Activated B cell treated with CpG ODN at 0.5 μM for 24 hours (primary cell): Measurements from ENCODE around the gene CDK5R2. TPM values are rescaled to one million over a fixed set of nuclear protein-coding genes. Genes with fewer than 3 reads are reported as not detected.

Experiments
- ATAC-seq: fragments of 200-7000 bp; cut with Tn5 transposase; one replicate; pipeline ENCODE4 v1.10.0; 2021; ENCODE audit warnings: low read depth, mild to moderate bottlenecking, moderate library complexity
- CTCF ChIA-PET: fragments of 350-600 bp; sonication (Branson Sonifier 250); formaldehyde crosslinking; loops from one replicate; lab custom pipeline; 2021; ENCODE audit warnings: antibody characterized with exemption; lab: Charles Lee
- POLR2A ChIA-PET: fragments of 350-600 bp; sonication (Branson Sonifier 250); formaldehyde crosslinking; loops from one replicate; lab custom pipeline; 2021; ENCODE audit warnings: antibody characterized with exemption; lab: Charles Lee
- DNase-seq: peaks from one replicate; pipeline ENCODE4 v3.0.0; 2022
- H3K27ac Mint-ChIP-seq: one replicate; pipeline ENCODE4 v1.8.0; 2020; ENCODE audit warnings: mixed read lengths
- H3K27me3 Mint-ChIP-seq: one replicate; pipeline ENCODE4 v1.8.0; 2021; ENCODE audit warnings: mixed read lengths
- H3K36me3 Mint-ChIP-seq: one replicate; pipeline ENCODE4 v1.8.0; 2021; ENCODE audit warnings: low read depth, mixed read lengths
- H3K4me1 Mint-ChIP-seq: one replicate; pipeline ENCODE4 v1.8.0; 2021; ENCODE audit warnings: mixed read lengths
- H3K4me3 Mint-ChIP-seq: one replicate; pipeline ENCODE4 v1.8.0; 2020; ENCODE audit warnings: mild to moderate bottlenecking, mixed read lengths
- H3K9me3 Mint-ChIP-seq: one replicate; pipeline ENCODE4 v1.8.0; 2020; ENCODE audit warnings: mixed read lengths
- intact Hi-C: fragments of 100-400 bp; cut with micrococcal nuclease; formaldehyde crosslinking; loops from one replicate; pipeline ENCODE4 v1.15.1; 2024
- total RNA-seq: library from RNA; stranded (reverse); gene quantifications from 2 replicates; pipeline ENCODE4 v1.2.3, GENCODE V29; 2022
- TF ChIP-seq, protein P1 (sequence below): fragments of 200-600 bp; IDR thresholded peaks from one replicate; pipeline ENCODE4 v1.8.0; 2022; ENCODE audit warnings: antibody characterized with exemption, mild to moderate bottlenecking

Gene CDK5R2
- 0.07 TPM in 1 of 2 replicates, not detected in the other for total RNA-seq

DNA sequence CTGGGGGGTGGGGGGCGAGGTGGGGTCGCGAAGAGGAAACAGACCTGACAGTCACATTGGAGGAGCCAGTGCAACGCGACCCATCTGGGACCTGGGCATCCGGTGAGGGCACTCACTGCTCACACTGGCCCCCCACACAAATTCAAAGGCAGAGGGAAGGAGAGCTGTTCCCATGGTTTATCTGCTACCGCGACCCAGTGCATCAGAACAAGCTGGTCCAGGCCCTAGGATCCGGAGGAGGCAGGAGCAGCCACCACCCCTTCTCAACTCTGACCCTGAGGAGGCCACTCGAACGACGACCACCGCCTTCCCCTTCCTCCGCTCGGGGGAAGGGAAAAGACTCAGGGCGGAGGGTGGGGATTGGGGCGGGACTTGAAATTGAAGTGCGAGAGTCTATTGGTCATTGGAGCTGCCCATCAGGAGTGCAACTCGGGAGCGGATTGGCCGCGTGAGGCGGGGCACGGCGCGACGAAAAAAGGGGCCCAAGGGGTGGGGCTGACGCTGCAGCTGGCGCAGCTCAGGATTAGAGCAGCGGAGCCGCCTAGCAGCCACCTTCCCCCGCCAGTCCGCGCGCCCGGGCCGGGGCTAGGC, at the start of gene CDK5R2:
TSS of gene CDK5R2 (plus strand) at position 526 of the 591 bp plus-strand sequence. CDS start 155 bp downstream, outside the sequence.
- Mint-ChIP-seq H3K27ac (no peak within 1 kb of the TSS), H3K27me3 (peaks cover 55% of the 10 kb centered on the region)
- POLR2A ChIA-PET = interaction anchor here (0.6 to 0.9 kb wide), 3 partner anchors 50 to 482 kb away, joined by 3 to 4 read pairs (median 4); no protein-coding TSS in a partner anchor

DNA sequence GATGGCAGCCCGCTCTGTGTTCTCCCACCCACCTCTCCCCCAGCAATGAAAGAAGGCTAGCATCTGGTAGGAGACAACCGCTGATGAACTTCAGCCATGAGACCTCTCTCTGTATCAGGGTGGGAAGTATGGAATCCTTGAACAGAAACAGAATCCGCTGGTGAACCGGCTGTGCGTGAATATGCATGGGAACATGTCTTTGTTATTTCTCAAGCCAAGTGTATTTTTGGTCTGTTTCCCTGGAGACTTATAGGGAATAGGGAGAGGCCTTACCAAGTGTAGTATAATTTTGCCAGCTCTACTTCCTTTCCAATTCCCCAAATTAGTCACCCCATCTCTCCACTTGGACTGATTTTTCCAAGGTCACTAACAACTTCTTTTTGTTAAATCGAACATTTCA, 48.7 kb upstream of the CDK5R2 start:
- Mint-ChIP-seq H3K27me3 (peaks cover 7% of the 10 kb centered on the region), H3K4me1 (peaks cover 9% of the 10 kb centered on the region), H3K9me3 (no peaks in the 10 kb centered on the region), H3K27ac (no peak overlapping the region), H3K36me3 (no peaks in the 10 kb centered on the region), H3K4me3 (no peak overlapping the region)
- DNase-seq = no peak
- ATAC-seq = no peak
- TF ChIP-seq, protein P1, sequence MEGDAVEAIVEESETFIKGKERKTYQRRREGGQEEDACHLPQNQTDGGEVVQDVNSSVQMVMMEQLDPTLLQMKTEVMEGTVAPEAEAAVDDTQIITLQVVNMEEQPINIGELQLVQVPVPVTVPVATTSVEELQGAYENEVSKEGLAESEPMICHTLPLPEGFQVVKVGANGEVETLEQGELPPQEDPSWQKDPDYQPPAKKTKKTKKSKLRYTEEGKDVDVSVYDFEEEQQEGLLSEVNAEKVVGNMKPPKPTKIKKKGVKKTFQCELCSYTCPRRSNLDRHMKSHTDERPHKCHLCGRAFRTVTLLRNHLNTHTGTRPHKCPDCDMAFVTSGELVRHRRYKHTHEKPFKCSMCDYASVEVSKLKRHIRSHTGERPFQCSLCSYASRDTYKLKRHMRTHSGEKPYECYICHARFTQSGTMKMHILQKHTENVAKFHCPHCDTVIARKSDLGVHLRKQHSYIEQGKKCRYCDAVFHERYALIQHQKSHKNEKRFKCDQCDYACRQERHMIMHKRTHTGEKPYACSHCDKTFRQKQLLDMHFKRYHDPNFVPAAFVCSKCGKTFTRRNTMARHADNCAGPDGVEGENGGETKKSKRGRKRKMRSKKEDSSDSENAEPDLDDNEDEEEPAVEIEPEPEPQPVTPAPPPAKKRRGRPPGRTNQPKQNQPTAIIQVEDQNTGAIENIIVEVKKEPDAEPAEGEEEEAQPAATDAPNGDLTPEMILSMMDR = no peak
- intact Hi-C loops = no loop called here
- CTCF ChIA-PET = interaction anchor here (2.1 kb wide), 1 partner anchor 13 kb away, joined by 10 read pairs; no protein-coding TSS in a partner anchor
- POLR2A ChIA-PET = interaction anchor here (1.1 kb wide), 1 partner anchor 14 kb away, joined by 4 read pairs; no protein-coding TSS in a partner anchor

More for the DNA sequence above, at the start of gene CDK5R2:
- CTCF ChIA-PET = interaction anchor here (1.2 to 2.1 kb wide), 2 partner anchors 21 to 83 kb away, joined by 5 to 6 read pairs; no protein-coding TSS in a partner anchor
- intact Hi-C loops = loop anchor here (1.0 kb wide), 1 partner anchor 83 kb away; no protein-coding TSS in a partner anchor
- TF ChIP-seq, protein P1 = no peak
- ATAC-seq (peak; percentile 99), DNase-seq (peak; percentile 66)
- H3K4me1 Mint-ChIP-seq = peaks cover 15% of the 10 kb centered on the region
- peak within 1 kb of the TSS; percentile 69 for H3K4me3 Mint-ChIP-seq
- H3K9me3 Mint-ChIP-seq = no peaks in the 10 kb centered on the region
- no peaks in the 10 kb centered on the region for H3K36me3 Mint-ChIP-seq

DNA sequence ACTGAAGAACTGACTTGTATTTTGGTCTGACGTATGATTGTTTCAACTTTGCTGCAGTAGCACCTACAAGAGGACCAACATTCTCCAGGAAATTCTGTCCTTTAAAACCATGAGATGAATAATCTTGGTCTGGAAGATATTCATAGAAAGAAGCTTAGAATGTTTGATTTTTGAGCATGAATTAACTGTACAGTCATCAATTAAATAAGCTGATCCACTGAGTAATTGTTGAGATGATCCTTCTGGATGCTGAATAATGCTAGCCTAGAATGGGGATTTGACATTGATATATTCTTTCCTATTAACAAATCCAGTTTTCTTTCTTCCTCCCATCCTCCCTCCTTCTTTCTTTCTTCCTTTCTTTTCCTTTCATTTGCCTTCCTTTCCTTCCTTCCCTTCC, 39.0 kb upstream of the CDK5R2 start:
- POLR2A ChIA-PET = interaction anchor here (0.6 kb wide), 1 partner anchor 24 kb away, joined by 7 read pairs; no protein-coding TSS in a partner anchor
- H3K9me3 Mint-ChIP-seq = peaks cover 8% of the 10 kb centered on the region
- no peak overlapping the region for H3K4me3 Mint-ChIP-seq
- H3K36me3 Mint-ChIP-seq = no peaks in the 10 kb centered on the region
- peaks cover 2% of the 10 kb centered on the region for H3K4me1 Mint-ChIP-seq
- no peak overlapping the region for H3K27ac Mint-ChIP-seq
- DNase-seq (no peak), ATAC-seq (no peak)
- intact Hi-C loops = no loop called here
- CTCF ChIA-PET = no interaction called here
- H3K27me3 Mint-ChIP-seq = peaks cover 9% of the 10 kb centered on the region
- TF ChIP-seq, protein P1 = no peak

DNA sequence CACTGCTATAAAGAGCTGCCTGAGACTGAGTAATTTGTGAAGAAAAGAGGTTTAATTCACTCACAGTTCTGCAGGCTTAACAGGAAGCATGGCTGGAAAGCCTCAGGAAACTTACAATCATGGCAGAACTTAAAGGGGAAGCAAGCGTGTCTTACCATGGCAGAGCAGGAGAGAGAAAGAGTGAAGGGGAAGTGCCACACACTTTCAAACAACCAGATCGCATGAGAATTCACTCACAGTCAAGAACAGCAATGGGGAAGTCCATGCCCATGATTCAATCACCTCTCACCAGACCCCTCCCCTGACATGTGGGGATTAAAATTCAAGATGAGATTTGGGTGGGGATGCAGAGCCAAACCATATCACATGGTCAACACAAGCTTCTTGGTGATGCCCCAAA, 34.7 kb upstream of the CDK5R2 start:
- POLR2A ChIA-PET = no interaction called here
- H3K27ac Mint-ChIP-seq = no peak overlapping the region
- CTCF ChIA-PET = interaction anchor here (1.4 kb wide), 1 partner anchor 48 kb away, joined by 3 read pairs; no protein-coding TSS in a partner anchor
- TF ChIP-seq, protein P1 = no peak
- DNase-seq (no peak), ATAC-seq (no peak)
- H3K36me3 Mint-ChIP-seq = no peaks in the 10 kb centered on the region
- no peak overlapping the region for H3K4me3 Mint-ChIP-seq
- intact Hi-C loops = no loop called here
- peaks cover 2% of the 10 kb centered on the region for H3K4me1 Mint-ChIP-seq
- peaks cover 8% of the 10 kb centered on the region for H3K9me3 Mint-ChIP-seq
- H3K27me3 Mint-ChIP-seq = peaks cover 26% of the 10 kb centered on the region

DNA sequence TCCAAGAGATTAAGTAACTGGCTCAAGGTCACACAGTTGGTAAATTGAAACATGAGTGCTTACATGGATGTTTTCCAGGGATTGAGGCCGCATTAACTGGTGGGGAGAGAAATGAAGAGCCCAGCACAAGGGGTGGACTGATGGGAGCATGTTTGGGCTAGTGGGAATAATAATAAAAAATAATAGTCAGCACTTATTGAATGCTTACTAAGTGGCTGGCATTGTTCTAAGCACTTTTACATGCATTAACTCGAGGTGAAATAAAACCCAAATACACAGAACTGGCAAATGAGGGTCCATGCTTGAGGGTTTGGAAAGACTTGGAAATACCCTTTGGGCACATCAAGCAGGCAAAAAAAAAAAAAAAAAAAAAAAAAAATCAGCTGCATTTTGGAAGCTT, 34.0 kb upstream of the CDK5R2 start:
- ATAC-seq (no peak), DNase-seq (no peak)
- intact Hi-C loops = no loop called here
- Mint-ChIP-seq H3K27ac (no peak overlapping the region), H3K27me3 (peaks cover 19% of the 10 kb centered on the region), H3K9me3 (peaks cover 8% of the 10 kb centered on the region), H3K4me1 (peaks cover 2% of the 10 kb centered on the region), H3K4me3 (no peak overlapping the region), H3K36me3 (no peaks in the 10 kb centered on the region)
- TF ChIP-seq, protein P1 = no peak
- ChIA-PET CTCF (interaction anchor here (0.6 kb wide), 1 partner anchor 145 kb away, joined by 3 read pairs; no protein-coding TSS in a partner anchor), POLR2A (no interaction called here)
